WTC11 (cell line): ENCODE data around the gene AMN. TPM values are rescaled to one million over a fixed set of nuclear protein-coding genes. Genes with fewer than 3 reads are reported as not detected.
A peak's percentile ranks its signal among the peaks of the same experiment; 100 is the strongest.

Source experiments
- ATAC-seq: fragments of 200-7000 bp; cut with Tn5 transposase; 2 replicates; pipeline ENCODE4 v1.10.0; 2021; ENCODE audit warnings: mild to moderate bottlenecking, moderate library complexity
- CTCF ChIA-PET: fragments of 300-600 bp; sonication (Branson Sonifier 250); formaldehyde crosslinking; loops from one replicate; lab custom pipeline; 2021; ENCODE audit warnings: antibody characterized with exemption; lab: Charles Lee
- POLR2A ChIA-PET: fragments of 350-600 bp; sonication (Branson Sonifier 250); formaldehyde crosslinking; loops from one replicate; lab custom pipeline; 2021; ENCODE audit warnings: antibody characterized with exemption; lab: Charles Lee
- DNase-seq: peaks from one replicate; pipeline ENCODE4 v3.0.0; 2021; ENCODE audit warnings: low spot score
- H3K27ac Mint-ChIP-seq: 2 replicates; pipeline ENCODE4 v1.8.0; 2021; ENCODE audit warnings: mixed read lengths
- H3K27me3 Mint-ChIP-seq: 2 replicates; pipeline ENCODE4 v1.8.0; 2021; ENCODE audit warnings: low read depth, mild to moderate bottlenecking, moderate library complexity, mixed read lengths
- H3K36me3 Mint-ChIP-seq: 2 replicates; pipeline ENCODE4 v1.8.0; 2021; ENCODE audit warnings: mixed read lengths
- H3K4me1 Mint-ChIP-seq: 2 replicates; pipeline ENCODE4 v1.8.0; 2022; ENCODE audit warnings: mixed read lengths
- H3K4me3 Mint-ChIP-seq: 2 replicates; pipeline ENCODE4 v1.8.0; 2021; ENCODE audit warnings: mild to moderate bottlenecking, moderate library complexity, mixed read lengths
- H3K9me3 Mint-ChIP-seq: 2 replicates; pipeline ENCODE4 v1.8.0; 2021; ENCODE audit warnings: mixed read lengths
- AR ChIP-seq: fragments of 250-450 bp; sonication (Bioruptor Pico); IDR thresholded peaks from 2 replicates; pipeline ENCODE4 v1.9.0; 2021; ENCODE audit warnings: mild to moderate bottlenecking
- CDX4 ChIP-seq: fragments of 250-450 bp; sonication (Bioruptor Pico); IDR thresholded peaks from 2 replicates; pipeline ENCODE4 v1.9.0; 2021; ENCODE audit warnings: moderate library complexity, mild to moderate bottlenecking, inconsistent platforms, borderline replicate concordance
- ESRRA ChIP-seq: sonication (generic); formaldehyde crosslinking; IDR thresholded peaks from 2 replicates; pipeline ENCODE4 v1.8.1; 2022; ENCODE audit warnings: mild to moderate bottlenecking, missing genetic modification reagents, borderline replicate concordance
- ETV6 ChIP-seq: sonication (generic); formaldehyde crosslinking; IDR thresholded peaks from 2 replicates; pipeline ENCODE4 v1.8.1; 2022; ENCODE audit warnings: mild to moderate bottlenecking, missing genetic modification reagents
- GABPB1 ChIP-seq: sonication (generic); formaldehyde crosslinking; IDR thresholded peaks from 2 replicates; pipeline ENCODE4 v1.8.1; 2023; ENCODE audit warnings: mild to moderate bottlenecking, missing genetic modification reagents
- GTF2I ChIP-seq: fragments of 250-450 bp; sonication (Bioruptor Pico); conservative IDR thresholded peaks from 2 replicates; pipeline ENCODE4 v1.4.0; 2021; ENCODE audit warnings: mild to moderate bottlenecking
- IRF2 ChIP-seq: sonication (generic); formaldehyde crosslinking; IDR thresholded peaks from 2 replicates; pipeline ENCODE4 v1.8.0; 2022; ENCODE audit warnings: low read depth, missing genetic modification reagents, borderline replicate concordance
- NFATC4 ChIP-seq: fragments of 250-450 bp; sonication (Bioruptor Pico); IDR thresholded peaks from 2 replicates; pipeline ENCODE4 v1.9.0; 2021; ENCODE audit warnings: mild to moderate bottlenecking
- NFE2L1 ChIP-seq: sonication (generic); formaldehyde crosslinking; IDR thresholded peaks from 2 replicates; pipeline ENCODE4 v1.8.1; 2023; ENCODE audit warnings: missing genetic modification reagents
- PRDM15 ChIP-seq: sonication (generic); formaldehyde crosslinking; IDR thresholded peaks from 2 replicates; pipeline ENCODE4 v1.8.0; 2022; ENCODE audit warnings: missing genetic modification reagents
- RELA ChIP-seq: sonication (generic); formaldehyde crosslinking; IDR thresholded peaks from 2 replicates; pipeline ENCODE4 v1.8.1; 2022; ENCODE audit warnings: missing genetic modification reagents, mild to moderate bottlenecking, borderline replicate concordance
- ZBTB21 ChIP-seq: sonication (generic); formaldehyde crosslinking; IDR thresholded peaks from 2 replicates; pipeline ENCODE4 v1.8.1; 2023; ENCODE audit warnings: mild to moderate bottlenecking, missing genetic modification reagents, borderline replicate concordance
- ZNF138 ChIP-seq: sonication (generic); formaldehyde crosslinking; conservative IDR thresholded peaks from 2 replicates; pipeline ENCODE4 v1.8.1; 2022; ENCODE audit warnings: mild to moderate bottlenecking, moderate library complexity, missing genetic modification reagents
- ZNF423 ChIP-seq: fragments of 250-450 bp; sonication (Bioruptor Pico); IDR thresholded peaks from 2 replicates; pipeline ENCODE4 v2.1.2; 2022; ENCODE audit warnings: mild to moderate bottlenecking, moderate library complexity
- ZNF671 ChIP-seq: fragments of 250-450 bp; sonication (Bioruptor Pico); IDR thresholded peaks from 2 replicates; pipeline ENCODE4 v1.8.0; 2021; ENCODE audit warnings: mild to moderate bottlenecking
- total RNA-seq: library from RNA; stranded (reverse); gene quantifications from 3 replicates; pipeline ENCODE4 v1.2.3, GENCODE V29; 2021
- TF ChIP-seq, protein P1 (sequence below): sonication (generic); formaldehyde crosslinking; IDR thresholded peaks from 2 replicates; pipeline ENCODE4 v1.8.0; 2022; ENCODE audit warnings: mild to moderate bottlenecking, missing genetic modification reagents
- TF ChIP-seq, protein P2 (sequence below): sonication (generic); formaldehyde crosslinking; IDR thresholded peaks from 2 replicates; pipeline ENCODE4 v1.8.1; 2022; ENCODE audit warnings: mild to moderate bottlenecking, moderate library complexity, missing genetic modification reagents
- TF ChIP-seq, protein P3 (sequence below): sonication (generic); formaldehyde crosslinking; IDR thresholded peaks from 2 replicates; pipeline ENCODE4 v1.8.0; 2022; ENCODE audit warnings: mild to moderate bottlenecking, missing genetic modification reagents
- TF ChIP-seq, protein P4 (sequence below): sonication (generic); formaldehyde crosslinking; IDR thresholded peaks from 2 replicates; pipeline ENCODE4 v1.8.1; 2023; ENCODE audit warnings: mild to moderate bottlenecking, missing genetic modification reagents, borderline replicate concordance

AMN gene
- total RNA-seq, 1 experiment from 2014 or later = 2.8 TPM

GRCh38 chr14:102930138-102930752, 7.8 kb downstream of the AMN start (continued):
- no peak for TF ChIP-seq PRDM15 (CRISPR knock-in tag)
- no peak for TF ChIP-seq GABPB1 (CRISPR knock-in tag)
- TF ChIP-seq CDX4 = no peak
- TF ChIP-seq RELA = no peak
- TF ChIP-seq NFE2L1 (CRISPR knock-in tag) = no peak
- TF ChIP-seq AR (CRISPR knock-in tag) = no peak
- TF ChIP-seq ZNF671 = no peak
- no peak for TF ChIP-seq ESRRA (CRISPR knock-in tag)
- no peak for TF ChIP-seq ZBTB21 (CRISPR knock-in tag)
- TF ChIP-seq, protein P1, sequence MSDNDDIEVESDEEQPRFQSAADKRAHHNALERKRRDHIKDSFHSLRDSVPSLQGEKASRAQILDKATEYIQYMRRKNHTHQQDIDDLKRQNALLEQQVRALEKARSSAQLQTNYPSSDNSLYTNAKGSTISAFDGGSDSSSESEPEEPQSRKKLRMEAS (CRISPR knock-in tag) = 0 out of 2 replicates have a peak, but pooled peaks have one; percentile 29
- TF ChIP-seq, protein P2, sequence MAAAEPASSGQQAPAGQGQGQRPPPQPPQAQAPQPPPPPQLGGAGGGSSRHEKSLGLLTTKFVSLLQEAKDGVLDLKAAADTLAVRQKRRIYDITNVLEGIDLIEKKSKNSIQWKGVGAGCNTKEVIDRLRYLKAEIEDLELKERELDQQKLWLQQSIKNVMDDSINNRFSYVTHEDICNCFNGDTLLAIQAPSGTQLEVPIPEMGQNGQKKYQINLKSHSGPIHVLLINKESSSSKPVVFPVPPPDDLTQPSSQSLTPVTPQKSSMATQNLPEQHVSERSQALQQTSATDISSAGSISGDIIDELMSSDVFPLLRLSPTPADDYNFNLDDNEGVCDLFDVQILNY (CRISPR knock-in tag) = no peak
- TF ChIP-seq ETV6 = peak; percentile 35; the same call in 1 of the 2 replicates
- no peak for TF ChIP-seq ZNF138 (CRISPR knock-in tag)

DNA sequence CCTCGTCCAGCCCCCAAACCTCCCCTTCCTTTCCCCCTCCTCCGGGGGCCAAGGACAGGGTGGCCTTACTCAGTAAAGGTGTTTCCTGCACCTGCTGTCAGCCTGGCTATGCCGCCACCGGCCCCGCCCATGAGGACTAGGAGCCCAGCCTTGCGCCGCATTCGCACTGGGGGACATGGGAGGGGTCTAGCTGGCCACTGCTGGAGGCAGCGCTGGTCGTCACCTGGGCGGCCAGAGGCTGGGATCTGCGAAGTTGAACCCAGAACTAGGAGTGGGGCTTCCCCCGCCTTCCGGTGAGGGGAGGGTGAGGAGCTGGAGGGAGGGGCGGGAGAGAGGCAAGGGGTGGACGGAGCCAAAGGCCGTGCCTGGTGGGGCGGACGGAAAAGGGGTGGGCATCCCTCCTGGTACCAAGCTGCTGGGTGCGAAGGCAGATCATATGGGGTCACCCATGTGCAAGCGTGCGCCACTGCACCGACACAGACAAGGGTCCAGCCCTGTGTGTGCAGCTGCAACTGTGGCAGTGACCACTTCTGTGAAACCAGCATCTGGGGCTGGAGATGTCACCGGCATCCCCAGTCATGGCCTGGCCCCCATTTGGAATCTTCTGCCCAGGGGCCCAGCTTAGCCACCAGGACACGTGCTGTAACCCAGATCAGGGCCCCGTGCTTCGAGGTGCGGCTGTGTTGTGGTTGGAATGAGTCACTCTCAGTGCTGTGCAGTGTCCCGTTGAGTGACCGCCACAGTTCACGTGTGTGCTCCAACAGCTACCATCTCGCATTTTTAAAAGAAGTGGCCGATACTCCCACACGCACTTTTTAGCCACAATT, 8.5 kb downstream of the AMN start:
- ATAC-seq (peak; percentile 5), DNase-seq (peak; percentile 71)
- ChIA-PET POLR2A (no interaction called here), CTCF (interaction anchor here (0.7 to 1.7 kb wide), 5 partner anchors 13 to 1896 kb away, joined by 3 to 7 read pairs (median 4); no protein-coding TSS in a partner anchor)
- no peaks in the 10 kb centered on the region for H3K9me3 Mint-ChIP-seq
- peaks cover 10% of the 10 kb centered on the region for H3K36me3 Mint-ChIP-seq
- peaks cover 8% of the 10 kb centered on the region for H3K4me1 Mint-ChIP-seq
- H3K27me3 Mint-ChIP-seq = peaks cover 45% of the 10 kb centered on the region
- no peak overlapping the region for H3K27ac Mint-ChIP-seq
- H3K4me3 Mint-ChIP-seq = peak overlapping the region; percentile 49
- TF ChIP-seq, protein P3, sequence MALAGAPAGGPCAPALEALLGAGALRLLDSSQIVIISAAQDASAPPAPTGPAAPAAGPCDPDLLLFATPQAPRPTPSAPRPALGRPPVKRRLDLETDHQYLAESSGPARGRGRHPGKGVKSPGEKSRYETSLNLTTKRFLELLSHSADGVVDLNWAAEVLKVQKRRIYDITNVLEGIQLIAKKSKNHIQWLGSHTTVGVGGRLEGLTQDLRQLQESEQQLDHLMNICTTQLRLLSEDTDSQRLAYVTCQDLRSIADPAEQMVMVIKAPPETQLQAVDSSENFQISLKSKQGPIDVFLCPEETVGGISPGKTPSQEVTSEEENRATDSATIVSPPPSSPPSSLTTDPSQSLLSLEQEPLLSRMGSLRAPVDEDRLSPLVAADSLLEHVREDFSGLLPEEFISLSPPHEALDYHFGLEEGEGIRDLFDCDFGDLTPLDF = no peak
- TF ChIP-seq ZNF423 = no peak
- no peak for TF ChIP-seq RELA
- no peak for TF ChIP-seq ZNF138 (CRISPR knock-in tag)
- no peak for TF ChIP-seq GTF2I (CRISPR knock-in tag)
- TF ChIP-seq IRF2 (CRISPR knock-in tag) = no peak
- TF ChIP-seq, protein P4, sequence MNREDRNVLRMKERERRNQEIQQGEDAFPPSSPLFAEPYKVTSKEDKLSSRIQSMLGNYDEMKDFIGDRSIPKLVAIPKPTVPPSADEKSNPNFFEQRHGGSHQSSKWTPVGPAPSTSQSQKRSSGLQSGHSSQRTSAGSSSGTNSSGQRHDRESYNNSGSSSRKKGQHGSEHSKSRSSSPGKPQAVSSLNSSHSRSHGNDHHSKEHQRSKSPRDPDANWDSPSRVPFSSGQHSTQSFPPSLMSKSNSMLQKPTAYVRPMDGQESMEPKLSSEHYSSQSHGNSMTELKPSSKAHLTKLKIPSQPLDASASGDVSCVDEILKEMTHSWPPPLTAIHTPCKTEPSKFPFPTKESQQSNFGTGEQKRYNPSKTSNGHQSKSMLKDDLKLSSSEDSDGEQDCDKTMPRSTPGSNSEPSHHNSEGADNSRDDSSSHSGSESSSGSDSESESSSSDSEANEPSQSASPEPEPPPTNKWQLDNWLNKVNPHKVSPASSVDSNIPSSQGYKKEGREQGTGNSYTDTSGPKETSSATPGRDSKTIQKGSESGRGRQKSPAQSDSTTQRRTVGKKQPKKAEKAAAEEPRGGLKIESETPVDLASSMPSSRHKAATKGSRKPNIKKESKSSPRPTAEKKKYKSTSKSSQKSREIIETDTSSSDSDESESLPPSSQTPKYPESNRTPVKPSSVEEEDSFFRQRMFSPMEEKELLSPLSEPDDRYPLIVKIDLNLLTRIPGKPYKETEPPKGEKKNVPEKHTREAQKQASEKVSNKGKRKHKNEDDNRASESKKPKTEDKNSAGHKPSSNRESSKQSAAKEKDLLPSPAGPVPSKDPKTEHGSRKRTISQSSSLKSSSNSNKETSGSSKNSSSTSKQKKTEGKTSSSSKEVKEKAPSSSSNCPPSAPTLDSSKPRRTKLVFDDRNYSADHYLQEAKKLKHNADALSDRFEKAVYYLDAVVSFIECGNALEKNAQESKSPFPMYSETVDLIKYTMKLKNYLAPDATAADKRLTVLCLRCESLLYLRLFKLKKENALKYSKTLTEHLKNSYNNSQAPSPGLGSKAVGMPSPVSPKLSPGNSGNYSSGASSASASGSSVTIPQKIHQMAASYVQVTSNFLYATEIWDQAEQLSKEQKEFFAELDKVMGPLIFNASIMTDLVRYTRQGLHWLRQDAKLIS (CRISPR knock-in tag) = no peak
- TF ChIP-seq NFATC4 (CRISPR knock-in tag) = no peak
